HG02623 (cell line): ENCODE measurements around the gene HIGD1C.

Experiments used
- ATAC-seq: cut with Tn5 transposase; IDR thresholded peaks from one replicate; pipeline ENCODE4 v1.9.1; 2021; ENCODE audit warnings: moderate library complexity; ENCODE audit not compliant: unreplicated experiment

Gene HIGD1C

DNA sequence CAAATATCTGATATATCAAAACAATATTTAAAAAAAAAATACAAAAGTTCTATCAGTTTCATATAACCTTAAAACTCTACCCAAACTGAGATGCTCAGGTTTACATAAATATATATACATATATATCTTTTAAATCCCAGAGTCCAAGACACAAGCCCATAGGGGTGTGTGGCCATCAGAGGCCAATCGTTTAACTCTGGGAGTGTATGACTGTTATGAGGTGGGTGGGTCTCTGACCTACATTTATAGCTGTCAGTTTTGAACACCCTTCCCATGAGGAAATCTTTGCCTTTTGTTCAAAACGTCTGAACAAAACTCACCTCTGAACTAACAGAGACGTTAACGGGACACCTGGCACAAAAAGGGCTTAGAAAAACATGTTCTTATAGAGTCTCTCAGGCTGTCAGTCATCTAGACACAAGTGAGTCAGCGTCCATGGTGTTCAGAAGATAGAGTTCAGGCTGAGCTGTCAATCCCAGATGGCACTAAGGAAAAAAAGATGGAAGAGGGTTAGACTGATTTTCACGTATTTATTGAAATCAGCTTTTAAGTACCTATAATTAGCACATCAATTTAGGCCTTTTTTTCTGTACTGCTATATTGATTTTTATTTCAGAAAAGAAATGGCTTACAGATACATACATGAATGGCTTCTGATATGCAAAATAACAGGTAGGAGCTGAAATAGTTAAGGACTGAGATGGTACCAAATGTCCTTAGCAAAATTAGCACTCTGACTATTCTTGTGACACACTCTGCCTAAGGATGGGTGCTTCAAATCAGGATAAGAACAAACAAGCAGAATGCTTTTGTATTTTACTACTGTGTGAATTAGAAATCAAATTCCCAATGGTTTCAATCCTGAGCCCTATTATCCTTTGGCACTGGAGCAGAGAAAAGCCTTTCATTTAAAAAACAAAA is 29.2 kb downstream of the HIGD1C start:
- no peak for ATAC-seq

DNA sequence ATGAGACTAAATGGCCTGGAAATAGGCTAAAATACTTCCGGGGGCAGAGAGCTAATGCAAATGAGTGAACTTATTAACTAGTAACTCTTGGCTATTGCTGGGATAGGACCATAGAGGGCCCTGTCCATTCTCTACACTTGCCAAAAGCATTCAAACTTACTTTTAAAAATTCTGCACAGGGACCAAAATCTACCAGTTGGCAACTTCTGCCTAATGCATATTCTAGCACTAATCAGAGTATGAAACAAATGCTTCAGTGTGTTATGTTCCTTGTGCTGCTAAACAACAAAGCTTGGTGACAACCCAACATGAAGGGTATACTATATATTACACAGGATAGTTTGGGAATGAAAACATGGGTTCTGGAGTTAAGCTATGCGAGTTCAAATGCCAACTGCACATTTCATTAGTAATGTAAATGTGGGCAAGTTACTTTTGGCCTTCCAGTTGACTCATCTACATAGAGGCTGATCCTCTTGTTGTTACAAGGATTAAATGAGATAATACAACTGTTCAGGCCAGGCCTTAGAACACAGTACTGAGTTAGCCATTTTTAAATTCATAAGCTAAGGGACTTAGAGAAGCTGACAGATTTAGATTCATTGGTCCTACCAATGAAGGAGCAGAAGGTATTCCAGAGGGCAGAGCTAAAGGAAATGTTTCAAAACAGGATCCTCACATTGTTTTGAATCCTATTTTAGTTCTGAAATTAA is 32.4 kb downstream of the HIGD1C start:
- no peak for ATAC-seq

DNA sequence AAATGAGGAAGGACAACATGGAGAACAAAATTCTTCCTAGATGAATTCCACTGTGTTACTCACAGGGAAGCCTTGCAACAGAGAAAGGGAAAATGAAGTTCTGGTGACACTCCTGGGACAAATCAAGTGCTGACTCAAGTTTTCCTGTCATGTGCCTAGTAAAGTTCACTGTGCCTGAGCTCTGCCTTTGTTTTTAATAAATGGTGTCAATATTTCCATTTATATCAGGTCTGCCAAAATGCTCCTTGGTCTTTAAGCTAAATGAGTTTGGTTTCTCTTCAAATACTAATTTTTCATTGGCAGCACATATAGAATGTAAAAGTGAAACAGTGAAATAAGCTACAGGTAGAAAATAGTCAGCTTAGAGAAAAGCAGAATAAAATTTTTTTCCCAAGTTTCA is 33.0 kb downstream of the HIGD1C start:
- ATAC-seq = no peak

DNA sequence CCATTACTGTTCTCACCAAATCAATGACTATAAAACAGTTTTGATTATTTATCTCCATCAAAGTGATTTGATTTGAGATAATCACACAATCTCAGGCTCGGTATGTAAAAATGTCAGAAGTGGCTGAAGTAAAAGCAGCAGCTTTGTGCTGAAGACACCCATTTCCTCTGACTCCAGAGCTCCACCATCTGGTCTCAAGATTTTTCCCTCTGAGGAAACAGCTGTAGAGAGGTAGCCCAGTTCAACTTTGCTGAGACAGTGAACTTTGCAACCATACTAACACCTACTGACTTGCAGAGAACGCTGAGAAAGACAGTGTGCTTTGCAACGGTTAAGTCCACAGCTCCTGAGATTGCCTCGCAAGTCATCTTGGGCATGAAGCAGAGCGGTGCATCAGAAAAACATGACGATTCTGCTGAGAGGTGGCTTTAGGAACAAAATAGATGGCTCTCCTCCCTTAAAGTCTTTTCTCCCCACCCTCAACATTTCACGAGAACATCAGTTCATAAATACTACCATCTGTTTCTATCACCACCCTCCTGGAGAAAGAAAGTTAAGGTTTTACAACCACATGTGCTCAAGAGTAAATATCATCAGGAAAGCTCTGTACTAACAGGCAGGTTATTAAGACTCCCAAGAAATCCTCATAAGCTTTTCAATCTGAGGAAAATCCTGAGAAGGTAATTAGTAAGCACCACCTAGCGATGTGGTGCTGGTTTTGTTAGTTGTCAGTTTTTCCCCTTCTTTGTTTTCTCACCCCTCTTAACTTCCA is 34.8 kb downstream of the HIGD1C start:
- ATAC-seq = no peak

DNA sequence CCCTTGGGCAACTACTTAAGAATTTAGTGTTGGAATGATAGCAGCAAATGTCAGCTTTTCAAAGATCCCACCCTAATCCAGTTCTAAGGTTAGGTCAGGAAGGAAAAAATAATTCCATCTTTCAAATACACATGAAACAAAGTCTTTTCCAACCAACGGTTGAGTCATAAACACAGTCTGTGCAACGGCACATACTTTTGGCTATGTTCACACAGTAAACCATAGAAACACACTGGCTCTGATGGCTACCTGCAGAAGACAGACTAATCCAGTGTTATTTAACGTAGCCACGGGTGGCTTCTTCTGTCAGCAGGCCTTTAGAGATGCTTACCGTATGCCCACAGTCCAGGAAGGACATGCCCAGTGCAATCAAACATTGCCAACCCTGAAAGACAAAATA is 35.7 kb downstream of the HIGD1C start:
- no peak for ATAC-seq

DNA sequence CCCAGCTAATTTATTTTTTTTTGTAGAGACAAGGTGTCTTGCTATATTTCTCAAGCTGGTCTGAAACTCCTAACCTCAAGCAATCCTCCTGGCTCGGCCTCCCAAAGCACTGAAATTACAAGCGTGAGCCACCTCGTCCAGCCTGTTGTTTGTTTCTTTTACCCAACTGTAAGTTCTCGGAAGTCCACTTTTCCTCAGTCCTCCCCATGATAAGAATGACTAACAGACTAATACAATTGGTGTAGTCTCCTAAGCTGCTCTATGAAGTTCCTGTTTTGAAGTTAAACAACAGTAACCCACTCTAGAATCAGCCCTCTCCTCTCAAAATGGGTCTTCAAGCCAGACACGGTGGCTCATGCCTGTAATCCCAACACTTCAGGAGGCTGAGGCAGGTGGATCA is 36.5 kb downstream of the HIGD1C start:
- ATAC-seq = no peak

DNA sequence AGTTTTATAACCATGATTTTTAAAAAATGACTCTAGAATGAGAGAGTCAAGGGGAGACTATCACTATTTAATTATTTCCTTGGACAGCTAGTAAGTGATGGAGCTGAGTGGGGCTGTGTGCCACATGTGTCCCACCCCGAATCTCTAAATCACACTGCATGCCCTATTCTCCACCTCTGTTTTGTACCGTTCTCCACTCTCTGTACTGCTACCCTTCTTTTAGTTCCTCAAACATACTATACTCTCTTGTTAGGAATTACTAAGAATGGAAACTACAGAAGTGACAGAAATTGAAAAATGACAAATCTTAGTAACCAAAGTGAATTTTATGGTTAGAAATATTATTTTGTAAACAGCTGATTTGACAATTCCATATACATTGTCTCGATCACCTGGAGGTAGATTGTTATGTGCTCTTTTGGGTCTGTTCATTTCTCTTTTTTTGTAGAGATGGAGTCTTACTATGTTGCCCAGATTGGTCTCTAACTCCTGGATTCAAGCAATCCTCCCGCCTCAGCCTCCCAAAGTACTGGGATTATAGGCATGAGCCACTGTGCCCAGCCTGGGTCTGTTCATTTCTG is 37.9 kb downstream of the HIGD1C start:
- ATAC-seq = no peak

DNA sequence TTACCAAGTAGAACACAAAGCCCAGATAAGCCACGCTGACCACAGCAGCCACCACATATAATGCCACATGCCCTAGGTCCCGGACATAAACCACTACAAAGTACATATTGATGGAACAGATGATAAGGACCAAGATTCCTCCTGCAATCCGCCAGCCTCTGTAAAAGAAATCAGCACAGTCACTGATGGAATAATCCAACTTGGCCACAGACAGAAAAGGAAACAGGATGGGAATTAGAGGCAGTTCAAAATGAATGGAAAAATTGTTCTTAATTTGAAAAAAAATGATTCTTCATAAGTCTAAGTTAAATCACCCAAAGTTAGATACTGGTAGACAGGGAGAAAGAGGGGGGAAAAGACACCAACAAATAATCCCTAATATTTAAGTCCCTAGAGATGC is 38.4 kb downstream of the HIGD1C start:
- ATAC-seq = no peak

DNA sequence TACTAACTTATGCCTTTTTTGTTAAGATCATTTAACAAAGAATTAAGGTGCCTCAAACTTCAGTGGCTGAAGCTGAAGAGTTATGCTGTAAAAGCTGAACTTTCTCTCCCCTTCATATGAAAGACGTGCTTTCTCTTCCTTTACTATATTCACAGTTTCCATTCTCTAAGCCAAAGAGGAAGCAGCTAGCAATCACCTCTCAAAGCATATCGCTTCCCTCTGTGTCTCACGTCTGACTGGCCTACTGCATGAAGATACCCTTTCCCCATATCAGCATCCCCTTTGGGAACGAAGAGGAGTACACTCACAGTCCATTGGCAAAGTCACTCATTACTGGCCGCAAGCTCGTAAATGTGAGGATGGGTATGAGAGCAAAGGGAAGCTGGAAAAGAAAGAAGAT is 38.9 kb downstream of the HIGD1C start:
- ATAC-seq = no peak

DNA sequence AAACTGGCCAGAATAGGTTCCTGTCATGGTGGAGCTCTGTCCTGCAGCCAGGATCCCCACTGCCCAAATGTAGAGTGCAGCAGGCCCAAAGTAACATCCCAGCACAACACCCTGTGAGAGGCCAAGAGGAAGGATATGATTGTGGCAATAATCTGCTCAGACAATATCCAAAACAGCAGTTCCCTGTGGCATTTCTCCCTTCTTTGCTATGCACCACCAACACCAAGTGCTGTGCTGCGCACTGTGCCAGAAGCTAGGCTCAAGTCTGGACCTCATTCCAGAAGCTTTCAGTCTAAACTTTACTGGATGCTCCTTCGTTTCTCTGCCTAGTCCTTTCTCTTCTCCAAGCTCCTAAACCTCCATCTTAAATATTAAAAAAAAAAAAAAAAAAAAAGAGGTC is 40.5 kb downstream of the HIGD1C start:
- no peak for ATAC-seq

DNA sequence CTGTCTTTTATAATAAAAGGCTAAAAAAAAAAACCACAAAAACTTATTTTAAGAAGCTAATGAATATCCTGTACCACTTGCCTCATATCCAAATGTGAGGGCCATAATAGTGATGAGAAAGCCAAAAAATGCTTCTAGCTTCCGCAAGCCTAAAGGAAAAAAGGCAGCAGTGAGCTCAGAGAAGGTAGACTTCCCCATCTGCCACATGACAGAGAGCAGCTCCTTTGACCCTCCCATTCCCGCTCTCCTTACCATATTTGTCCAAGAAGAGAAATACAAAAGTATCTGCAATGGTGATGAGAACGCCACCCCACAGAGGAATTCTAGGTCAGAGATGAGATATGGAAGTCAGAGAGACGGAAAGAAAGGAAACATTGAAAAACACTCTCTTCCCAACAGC is 46.7 kb downstream of the HIGD1C start:
- ATAC-seq = no peak

DNA sequence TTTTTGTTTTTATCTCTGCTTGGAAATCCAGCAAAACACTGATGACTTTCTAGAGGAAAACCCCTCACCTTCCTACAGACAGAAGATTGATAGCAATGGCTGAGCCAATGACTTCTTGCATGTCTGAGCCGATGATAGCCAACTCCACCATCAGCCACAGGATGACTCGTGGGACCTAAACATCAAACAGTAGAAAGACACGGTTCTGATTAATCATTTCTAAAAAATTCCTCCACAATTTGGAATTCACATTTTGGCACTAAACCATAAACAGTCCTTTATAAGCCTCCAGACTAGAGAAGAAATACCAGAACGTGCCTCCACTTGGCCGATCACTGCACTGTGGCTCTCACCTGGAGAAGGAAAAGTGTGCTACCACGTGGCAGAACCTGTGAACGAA is 47.9 kb downstream of the HIGD1C start:
- no peak for ATAC-seq

DNA sequence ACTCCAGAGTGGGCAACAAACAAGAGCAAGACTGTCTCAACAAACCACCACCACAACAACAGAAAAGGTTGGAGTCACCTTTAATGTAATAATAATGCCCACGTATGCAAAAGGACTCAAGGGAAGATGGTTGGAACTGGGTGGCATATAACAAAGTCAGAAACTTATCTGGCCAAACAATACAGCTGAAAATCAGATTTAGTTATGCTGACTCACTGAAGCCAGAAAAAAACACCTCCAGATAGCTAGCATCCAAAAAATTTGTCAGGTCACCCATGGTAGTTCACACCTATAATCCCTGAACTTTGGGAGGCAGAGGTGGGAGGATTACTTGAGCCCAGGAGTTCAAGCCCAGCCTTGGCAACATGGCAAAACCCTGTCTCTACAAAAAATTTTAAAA is 49.5 kb downstream of the HIGD1C start:
- ATAC-seq = no peak

DNA sequence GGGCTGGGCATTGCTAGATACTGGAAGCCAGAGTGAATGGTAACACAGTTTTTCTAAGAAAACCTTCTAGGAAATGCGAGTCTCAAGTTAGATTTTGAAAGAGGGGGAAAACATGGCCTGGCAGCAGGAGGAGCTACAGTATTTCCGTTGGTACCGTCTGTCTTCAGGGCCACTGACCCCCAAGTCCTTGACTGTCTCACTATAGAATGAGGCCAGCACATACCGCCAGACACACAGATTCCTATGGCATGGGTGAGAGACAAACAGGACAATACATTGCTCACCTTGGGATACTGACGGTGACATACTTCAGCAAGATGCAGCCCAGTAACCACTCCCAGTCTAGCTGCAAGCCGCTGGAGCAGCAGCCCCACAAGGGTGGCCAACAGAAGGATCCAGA is 52.2 kb downstream of the HIGD1C start:
- no peak for ATAC-seq

DNA sequence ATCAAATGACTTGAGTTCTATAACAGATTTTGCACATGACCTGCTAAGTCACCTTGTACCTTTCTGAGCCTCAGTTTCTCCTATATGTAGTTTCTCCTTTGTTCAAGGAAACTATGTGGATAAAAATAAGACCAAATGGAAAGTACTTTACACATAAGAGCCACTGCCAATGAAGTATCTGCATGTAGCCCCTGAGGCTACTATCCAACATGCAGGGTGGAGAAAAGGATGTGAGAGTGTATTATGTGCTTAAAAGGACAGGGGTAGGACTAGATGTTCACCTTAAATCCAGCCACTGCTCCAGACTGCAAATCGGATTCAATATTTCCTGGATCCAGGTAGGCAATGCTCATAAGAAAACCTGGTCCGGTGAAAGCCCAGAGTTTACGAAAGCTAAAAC is 52.7 kb downstream of the HIGD1C start:
- no peak for ATAC-seq

DNA sequence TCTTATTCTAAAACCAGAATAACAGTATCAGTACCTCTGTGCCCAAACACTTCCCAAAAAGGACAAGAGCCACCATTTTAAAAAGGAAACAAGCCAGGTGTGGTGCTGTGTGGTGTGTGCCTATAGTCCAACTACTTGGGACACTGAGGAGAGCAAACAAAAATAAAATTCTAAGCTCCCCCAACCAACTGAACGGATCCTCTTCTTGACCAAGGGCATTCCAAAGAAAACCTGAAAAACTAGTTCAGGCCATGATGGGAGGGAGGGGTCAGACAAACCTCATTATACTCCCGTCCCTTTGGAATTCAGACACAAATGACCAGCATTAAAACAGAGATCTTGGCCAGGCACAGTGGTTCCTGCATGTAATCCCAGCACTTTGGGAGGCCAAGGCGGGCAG is 53.3 kb downstream of the HIGD1C start:
- ATAC-seq = no peak

DNA sequence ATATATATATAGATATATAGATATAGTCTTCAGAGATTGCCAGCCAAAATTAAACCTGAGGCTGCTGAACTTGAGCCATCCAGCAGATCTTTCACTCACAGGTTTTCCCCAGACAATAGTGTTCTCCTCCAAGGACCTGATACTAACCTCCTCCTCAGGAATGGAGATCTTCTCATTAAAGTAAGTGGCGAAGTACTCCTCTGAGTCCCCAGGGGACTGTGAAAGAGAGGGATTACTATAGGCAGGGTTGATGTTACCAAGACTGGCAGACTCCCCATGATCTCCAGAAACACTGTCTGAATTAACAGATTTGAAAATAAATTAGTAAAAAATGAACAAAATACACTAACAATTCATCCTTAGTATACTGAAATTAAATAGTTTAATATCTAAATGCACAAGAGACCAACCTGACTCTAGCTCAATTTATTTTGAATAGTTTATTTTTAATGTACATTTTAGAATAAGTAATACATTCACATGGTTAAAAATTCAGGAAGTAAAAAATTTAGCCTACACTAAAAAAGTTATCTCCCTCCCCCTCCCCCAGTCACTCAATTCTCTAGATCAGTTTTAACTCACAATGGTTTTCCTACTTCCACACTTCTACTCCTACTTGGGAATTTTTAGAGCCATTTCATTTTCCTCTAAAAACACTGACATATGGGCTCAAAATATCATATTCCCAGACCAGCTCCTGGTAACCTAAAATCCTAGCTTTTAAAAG is 56.1 kb downstream of the HIGD1C start:
- no peak for ATAC-seq

DNA sequence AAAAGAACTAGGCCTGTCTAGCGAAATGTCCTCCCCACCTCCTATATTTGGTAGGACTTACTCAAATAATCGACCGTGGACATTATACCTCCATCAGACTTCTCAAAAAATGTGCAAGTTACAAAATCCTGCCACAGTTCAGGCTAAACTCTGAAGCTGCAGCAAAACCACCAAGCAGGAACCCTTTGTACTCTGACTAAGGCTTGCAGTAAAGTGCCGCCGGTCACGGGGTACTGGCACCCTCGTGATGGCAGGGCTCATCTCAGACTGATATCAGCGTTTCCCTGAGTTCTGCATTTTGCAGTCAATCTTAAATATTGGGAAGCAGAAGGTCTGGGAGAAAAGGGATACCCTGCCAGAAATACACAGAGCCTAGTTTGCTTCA is 56.7 kb downstream of the HIGD1C start:
- ATAC-seq = no peak

DNA sequence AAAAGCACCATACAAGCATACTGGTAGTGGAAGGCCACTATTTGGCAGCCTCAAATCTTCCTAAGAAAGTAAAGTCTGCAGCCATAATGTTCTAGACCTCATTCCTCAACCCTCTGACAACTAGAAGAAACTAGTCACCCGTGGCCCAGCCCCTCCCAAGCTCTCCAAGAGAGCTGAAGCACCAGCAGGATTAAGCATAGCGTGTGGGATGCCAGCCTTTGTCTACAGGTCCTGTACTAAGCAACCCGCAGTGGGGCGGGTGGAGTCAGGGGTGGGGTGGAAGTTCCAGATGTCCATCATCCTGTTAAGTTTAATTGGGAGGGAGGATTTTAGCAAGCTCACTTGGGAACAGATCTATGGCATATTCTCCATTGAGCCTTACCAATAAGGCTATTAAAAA is 59.6 kb downstream of the HIGD1C start:
- no peak for ATAC-seq

DNA sequence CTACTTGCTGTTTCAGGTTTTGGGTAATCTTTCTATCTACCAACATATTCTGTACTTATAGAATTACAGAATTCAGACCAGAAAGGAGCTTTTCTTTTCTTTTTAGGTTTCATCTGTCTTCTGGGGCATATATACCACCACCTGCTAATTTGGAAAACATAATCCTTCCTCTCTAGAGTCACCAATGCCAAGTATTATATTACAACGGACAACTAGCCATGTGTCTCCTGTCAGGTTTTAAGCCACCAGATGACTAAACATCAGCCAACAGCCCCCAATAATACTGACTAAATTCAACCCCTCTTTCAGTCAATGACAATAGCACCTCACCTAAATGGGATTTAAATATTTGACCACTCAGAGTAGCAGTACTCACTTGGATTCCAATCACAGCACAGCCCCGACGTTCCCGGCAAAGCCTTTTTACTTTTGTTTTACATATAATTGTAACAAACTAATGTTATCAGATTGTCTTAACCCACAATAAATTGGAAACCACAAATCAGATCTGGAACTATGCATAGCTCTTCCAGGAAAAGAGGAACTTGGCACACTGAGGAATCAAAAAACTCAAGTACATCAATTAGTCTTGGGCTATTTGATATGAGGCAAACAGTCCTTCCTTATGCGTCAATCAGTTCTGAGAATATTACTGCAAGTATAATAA is 60.4 kb downstream of the HIGD1C start:
- ATAC-seq = no peak
